SU-DHL-6 (cell line): ENCODE data around the gene SMIM23.

Experiments used
- EZH2phosphoT487 ChIP-seq: fragments of 200-600 bp; sonication (generic), shearing (Covaris generic); conservative IDR thresholded peaks from 2 replicates; pipeline ENCODE4 v1.6.1; 2018; ENCODE audit warnings: mild to moderate bottlenecking, antibody characterized with exemption, low read length, moderate library complexity, mixed read lengths
- TF ChIP-seq, protein P1 (sequence below): fragments of 200-600 bp; sonication (generic); IDR thresholded peaks from one replicate; pipeline ENCODE4 v1.5.1; 2017; ENCODE audit warnings: antibody characterized with exemption, mild to moderate bottlenecking, low read length, moderate library complexity; ENCODE audit not compliant: insufficient read depth, poor library complexity, severe bottlenecking

- TF ChIP-seq, protein P1, sequence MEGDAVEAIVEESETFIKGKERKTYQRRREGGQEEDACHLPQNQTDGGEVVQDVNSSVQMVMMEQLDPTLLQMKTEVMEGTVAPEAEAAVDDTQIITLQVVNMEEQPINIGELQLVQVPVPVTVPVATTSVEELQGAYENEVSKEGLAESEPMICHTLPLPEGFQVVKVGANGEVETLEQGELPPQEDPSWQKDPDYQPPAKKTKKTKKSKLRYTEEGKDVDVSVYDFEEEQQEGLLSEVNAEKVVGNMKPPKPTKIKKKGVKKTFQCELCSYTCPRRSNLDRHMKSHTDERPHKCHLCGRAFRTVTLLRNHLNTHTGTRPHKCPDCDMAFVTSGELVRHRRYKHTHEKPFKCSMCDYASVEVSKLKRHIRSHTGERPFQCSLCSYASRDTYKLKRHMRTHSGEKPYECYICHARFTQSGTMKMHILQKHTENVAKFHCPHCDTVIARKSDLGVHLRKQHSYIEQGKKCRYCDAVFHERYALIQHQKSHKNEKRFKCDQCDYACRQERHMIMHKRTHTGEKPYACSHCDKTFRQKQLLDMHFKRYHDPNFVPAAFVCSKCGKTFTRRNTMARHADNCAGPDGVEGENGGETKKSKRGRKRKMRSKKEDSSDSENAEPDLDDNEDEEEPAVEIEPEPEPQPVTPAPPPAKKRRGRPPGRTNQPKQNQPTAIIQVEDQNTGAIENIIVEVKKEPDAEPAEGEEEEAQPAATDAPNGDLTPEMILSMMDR: no peak
- no peak for TF ChIP-seq EZH2phosphoT487
Measured at GRCh38 chr5:171813813-171814490, 28.3 kb downstream of the SMIM23 start.
